WTC11 (cell line): ENCODE measurements around the gene ITGA1. TPM values are rescaled to one million over a fixed set of nuclear protein-coding genes. Genes with fewer than 3 reads are reported as not detected.

Experiments used
- ATAC-seq: fragments of 200-7000 bp; cut with Tn5 transposase; 2 replicates; pipeline ENCODE4 v1.10.0; 2021; ENCODE audit warnings: mild to moderate bottlenecking, moderate library complexity
- CTCF ChIA-PET: fragments of 300-600 bp; sonication (Branson Sonifier 250); formaldehyde crosslinking; loops from one replicate; lab custom pipeline; 2021; ENCODE audit warnings: antibody characterized with exemption; lab: Charles Lee
- POLR2A ChIA-PET: fragments of 350-600 bp; sonication (Branson Sonifier 250); formaldehyde crosslinking; loops from one replicate; lab custom pipeline; 2021; ENCODE audit warnings: antibody characterized with exemption; lab: Charles Lee
- DNase-seq: peaks from one replicate; pipeline ENCODE4 v3.0.0; 2021; ENCODE audit warnings: low spot score
- H3K27ac Mint-ChIP-seq: 2 replicates; pipeline ENCODE4 v1.8.0; 2021; ENCODE audit warnings: mixed read lengths
- H3K27me3 Mint-ChIP-seq: 2 replicates; pipeline ENCODE4 v1.8.0; 2021; ENCODE audit warnings: low read depth, mild to moderate bottlenecking, moderate library complexity, mixed read lengths
- H3K36me3 Mint-ChIP-seq: 2 replicates; pipeline ENCODE4 v1.8.0; 2021; ENCODE audit warnings: mixed read lengths
- H3K4me1 Mint-ChIP-seq: 2 replicates; pipeline ENCODE4 v1.8.0; 2022; ENCODE audit warnings: mixed read lengths
- H3K4me3 Mint-ChIP-seq: 2 replicates; pipeline ENCODE4 v1.8.0; 2021; ENCODE audit warnings: mild to moderate bottlenecking, moderate library complexity, mixed read lengths
- H3K9me3 Mint-ChIP-seq: 2 replicates; pipeline ENCODE4 v1.8.0; 2021; ENCODE audit warnings: mixed read lengths
- ATF6 ChIP-seq: sonication (generic); formaldehyde crosslinking; IDR thresholded peaks from 2 replicates; pipeline ENCODE4 v1.8.1; 2023; ENCODE audit warnings: mild to moderate bottlenecking, missing genetic modification reagents
- CREM ChIP-seq: sonication (generic); formaldehyde crosslinking; IDR thresholded peaks from 2 replicates; pipeline ENCODE4 v1.8.1; 2022; ENCODE audit warnings: mild to moderate bottlenecking, missing genetic modification reagents, moderate library complexity
- FOXJ3 ChIP-seq: sonication (generic); formaldehyde crosslinking; IDR thresholded peaks from 2 replicates; pipeline ENCODE4 v1.9.0; 2021; ENCODE audit warnings: missing genetic modification reagents, mild to moderate bottlenecking, borderline replicate concordance
- FOXP1 ChIP-seq: sonication (generic); formaldehyde crosslinking; IDR thresholded peaks from 2 replicates; pipeline ENCODE4 v1.8.0; 2022; ENCODE audit warnings: missing genetic modification reagents, mild to moderate bottlenecking, moderate library complexity, borderline replicate concordance
- KAT7 ChIP-seq: sonication (generic); formaldehyde crosslinking; IDR thresholded peaks from 2 replicates; pipeline ENCODE4 v1.8.1; 2023; ENCODE audit warnings: missing genetic modification reagents, mild to moderate bottlenecking, borderline replicate concordance
- MXD4 ChIP-seq: fragments of 250-450 bp; sonication (Bioruptor Pico); IDR thresholded peaks from 2 replicates; pipeline ENCODE4 v1.8.0; 2021; ENCODE audit warnings: mild to moderate bottlenecking, moderate library complexity, borderline replicate concordance
- NFE2L1 ChIP-seq: sonication (generic); formaldehyde crosslinking; IDR thresholded peaks from 2 replicates; pipeline ENCODE4 v1.8.1; 2023; ENCODE audit warnings: missing genetic modification reagents
- SMAD3 ChIP-seq: sonication (generic); formaldehyde crosslinking; IDR thresholded peaks from 2 replicates; pipeline ENCODE4 v1.8.0; 2022; ENCODE audit warnings: missing genetic modification reagents, mild to moderate bottlenecking, borderline replicate concordance
- TCF7 ChIP-seq: sonication (generic); formaldehyde crosslinking; IDR thresholded peaks from 2 replicates; pipeline ENCODE4 v1.8.0; 2022; ENCODE audit warnings: mild to moderate bottlenecking, low read depth, missing genetic modification reagents, moderate library complexity
- ZNF121 ChIP-seq: sonication (generic); formaldehyde crosslinking; IDR thresholded peaks from 2 replicates; pipeline ENCODE4 v1.8.0; 2023; ENCODE audit warnings: missing genetic modification reagents
- ZNF281 ChIP-seq: sonication (generic); formaldehyde crosslinking; IDR thresholded peaks from 2 replicates; pipeline ENCODE4 v1.8.0; 2023; ENCODE audit warnings: mild to moderate bottlenecking, missing genetic modification reagents
- ZNF532 ChIP-seq: fragments of 250-450 bp; sonication (Bioruptor Pico); IDR thresholded peaks from 2 replicates; pipeline ENCODE4 v1.9.0; 2021; ENCODE audit warnings: mild to moderate bottlenecking, borderline replicate concordance
- ZNF671 ChIP-seq: fragments of 250-450 bp; sonication (Bioruptor Pico); IDR thresholded peaks from 2 replicates; pipeline ENCODE4 v1.8.0; 2021; ENCODE audit warnings: mild to moderate bottlenecking
- total RNA-seq: library from RNA; stranded (reverse); gene quantifications from 3 replicates; pipeline ENCODE4 v1.2.3, GENCODE V29; 2021
- TF ChIP-seq, protein P1 (sequence below): fragments of 250-450 bp; sonication (Bioruptor Pico); IDR thresholded peaks from 2 replicates; pipeline ENCODE4 v1.8.0; 2021; ENCODE audit warnings: mild to moderate bottlenecking
- TF ChIP-seq, protein P2 (sequence below): fragments of 250-450 bp; sonication (Bioruptor Pico); conservative IDR thresholded peaks from 2 replicates; pipeline ENCODE4 v1.9.0; 2021; ENCODE audit warnings: mild to moderate bottlenecking
- TF ChIP-seq, protein P3 (sequence below): sonication (generic); formaldehyde crosslinking; IDR thresholded peaks from 2 replicates; pipeline ENCODE4 v1.8.0; 2022; ENCODE audit warnings: mild to moderate bottlenecking, missing genetic modification reagents
- TF ChIP-seq, protein P4 (sequence below): sonication (generic); formaldehyde crosslinking; IDR thresholded peaks from 2 replicates; pipeline ENCODE4 v1.8.1; 2022; ENCODE audit warnings: mild to moderate bottlenecking, missing genetic modification reagents, moderate library complexity, borderline replicate concordance

The ITGA1 gene
- total RNA-seq, 1 experiment from 2014 or later: 6.5 TPM

DNA sequence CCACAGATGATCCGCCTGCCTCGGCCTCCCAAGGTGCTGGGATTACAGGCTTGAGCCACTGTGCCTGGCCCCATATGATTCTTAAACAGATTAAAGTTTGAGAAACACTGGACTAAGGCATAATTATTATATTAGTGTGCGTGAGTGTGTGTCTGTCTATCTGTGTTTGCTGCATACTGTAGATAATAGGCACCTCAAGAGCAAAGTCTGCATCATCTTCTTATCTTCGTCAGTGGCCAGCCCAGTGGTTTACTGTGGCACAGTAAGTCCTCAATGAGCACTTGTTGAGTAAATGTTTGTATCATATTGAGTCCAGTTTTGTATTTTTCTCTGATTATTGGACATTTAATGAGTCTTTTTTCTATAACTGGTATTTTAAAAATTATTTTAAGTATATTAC lies 81.7 kb downstream of the ITGA1 start:
- ChIA-PET POLR2A (no interaction called here), CTCF (interaction anchor here (2.1 kb wide), 1 partner anchor 46 kb away, joined by 6 read pairs; no protein-coding TSS in a partner anchor)
- H3K4me3 Mint-ChIP-seq: no peak overlapping the region
- no peak overlapping the region for H3K27ac Mint-ChIP-seq
- no peaks in the 10 kb centered on the region for H3K9me3 Mint-ChIP-seq
- ATAC-seq (no peak), DNase-seq (no peak)
- no peaks in the 10 kb centered on the region for H3K27me3 Mint-ChIP-seq
- TF ChIP-seq MXD4 (CRISPR knock-in tag): no peak
- no peak for TF ChIP-seq ZNF121 (CRISPR knock-in tag)
- TF ChIP-seq ZNF281: no peak
- no peak for TF ChIP-seq SMAD3
- TF ChIP-seq, protein P1, sequence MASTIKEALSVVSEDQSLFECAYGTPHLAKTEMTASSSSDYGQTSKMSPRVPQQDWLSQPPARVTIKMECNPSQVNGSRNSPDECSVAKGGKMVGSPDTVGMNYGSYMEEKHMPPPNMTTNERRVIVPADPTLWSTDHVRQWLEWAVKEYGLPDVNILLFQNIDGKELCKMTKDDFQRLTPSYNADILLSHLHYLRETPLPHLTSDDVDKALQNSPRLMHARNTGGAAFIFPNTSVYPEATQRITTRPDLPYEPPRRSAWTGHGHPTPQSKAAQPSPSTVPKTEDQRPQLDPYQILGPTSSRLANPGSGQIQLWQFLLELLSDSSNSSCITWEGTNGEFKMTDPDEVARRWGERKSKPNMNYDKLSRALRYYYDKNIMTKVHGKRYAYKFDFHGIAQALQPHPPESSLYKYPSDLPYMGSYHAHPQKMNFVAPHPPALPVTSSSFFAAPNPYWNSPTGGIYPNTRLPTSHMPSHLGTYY: no peak
- TF ChIP-seq ZNF671: no peak
- TF ChIP-seq FOXJ3: no peak
- TF ChIP-seq, protein P2, sequence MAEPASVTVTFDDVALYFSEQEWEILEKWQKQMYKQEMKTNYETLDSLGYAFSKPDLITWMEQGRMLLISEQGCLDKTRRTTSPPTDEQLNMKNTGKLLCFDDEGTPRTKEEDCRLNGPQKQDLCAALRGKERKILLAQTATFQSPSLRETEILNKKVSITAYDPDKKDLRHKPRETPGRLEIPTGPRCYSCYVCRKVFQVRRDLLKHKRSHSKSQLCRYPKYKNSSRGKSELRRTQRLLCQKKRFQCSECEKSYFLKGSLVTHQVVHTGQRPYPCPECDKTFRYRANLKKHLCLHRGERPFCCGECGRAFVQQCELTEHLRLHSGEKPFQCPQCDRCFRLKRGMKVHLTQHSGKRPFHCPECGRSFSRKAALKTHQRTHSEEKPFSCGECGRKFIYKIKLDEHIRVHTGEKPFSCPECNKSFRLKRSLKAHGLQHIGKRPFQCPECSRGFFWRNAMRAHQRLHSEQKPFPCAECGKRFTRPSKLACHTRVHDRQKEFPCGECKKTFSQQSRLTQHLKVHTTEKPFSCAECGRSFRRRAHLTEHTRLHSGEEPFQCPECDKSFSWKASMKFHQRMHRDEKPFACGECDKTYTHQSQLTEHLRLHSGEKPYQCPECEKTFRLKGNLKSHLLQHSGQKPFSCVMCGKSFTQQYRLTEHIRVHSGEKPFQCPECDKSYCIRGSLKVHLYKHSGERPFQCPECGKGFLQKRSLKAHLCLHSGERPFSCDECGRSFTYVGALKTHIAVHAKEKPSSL (CRISPR knock-in tag): no peak
- no peak for TF ChIP-seq FOXP1 (CRISPR knock-in tag)
- no peak for TF ChIP-seq NFE2L1 (CRISPR knock-in tag)
- TF ChIP-seq, protein P3, sequence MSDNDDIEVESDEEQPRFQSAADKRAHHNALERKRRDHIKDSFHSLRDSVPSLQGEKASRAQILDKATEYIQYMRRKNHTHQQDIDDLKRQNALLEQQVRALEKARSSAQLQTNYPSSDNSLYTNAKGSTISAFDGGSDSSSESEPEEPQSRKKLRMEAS: no peak
- TF ChIP-seq KAT7 (CRISPR knock-in tag): no peak
- TF ChIP-seq TCF7 (CRISPR knock-in tag): no peak
- TF ChIP-seq ATF6 (CRISPR knock-in tag): no peak
- TF ChIP-seq, protein P4, sequence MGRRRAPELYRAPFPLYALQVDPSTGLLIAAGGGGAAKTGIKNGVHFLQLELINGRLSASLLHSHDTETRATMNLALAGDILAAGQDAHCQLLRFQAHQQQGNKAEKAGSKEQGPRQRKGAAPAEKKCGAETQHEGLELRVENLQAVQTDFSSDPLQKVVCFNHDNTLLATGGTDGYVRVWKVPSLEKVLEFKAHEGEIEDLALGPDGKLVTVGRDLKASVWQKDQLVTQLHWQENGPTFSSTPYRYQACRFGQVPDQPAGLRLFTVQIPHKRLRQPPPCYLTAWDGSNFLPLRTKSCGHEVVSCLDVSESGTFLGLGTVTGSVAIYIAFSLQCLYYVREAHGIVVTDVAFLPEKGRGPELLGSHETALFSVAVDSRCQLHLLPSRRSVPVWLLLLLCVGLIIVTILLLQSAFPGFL: no peak
- no peak for TF ChIP-seq CREM
- no peak for TF ChIP-seq ZNF532
- peaks cover 5% of the 10 kb centered on the region for H3K4me1 Mint-ChIP-seq
- no peaks in the 10 kb centered on the region for H3K36me3 Mint-ChIP-seq
